NB4 (cell line): ENCODE data around the gene GSK3A.

Experiments used
- MYC ChIP-seq: IDR thresholded peaks from 2 replicates; pipeline ENCODE4 v1.6.1; 2011; ENCODE audit warnings: low read depth, low read length
- POLR2A ChIP-seq: IDR thresholded peaks from 2 replicates; pipeline ENCODE4 v1.6.1; 2011; ENCODE audit warnings: mild to moderate bottlenecking; ENCODE audit not compliant: insufficient read length; ENCODE audit errors: extremely low read depth

DNA sequence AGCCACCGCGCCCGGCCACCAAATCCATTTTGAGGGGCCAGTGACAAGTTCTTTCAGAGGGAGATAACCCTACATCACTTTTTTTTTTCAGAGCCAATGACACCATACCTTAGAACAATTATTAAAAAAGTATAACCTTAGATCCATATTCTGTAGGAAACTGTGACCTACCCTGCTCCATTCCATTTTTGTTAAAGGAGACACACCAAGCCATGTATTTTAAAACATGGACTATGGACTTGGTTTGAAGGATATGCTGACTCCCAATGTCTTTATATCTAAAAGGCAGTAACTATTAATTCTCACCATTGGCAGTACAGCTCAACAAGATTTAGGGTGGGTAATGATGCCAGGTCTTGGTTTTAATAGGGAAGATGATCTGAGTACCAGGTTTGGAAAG is 1.1 kb downstream of the GSK3A start:
- TF ChIP-seq POLR2A (no peak), MYC (no peak)
